Non-pigmented ciliary epithelial cell (primary cell): ENCODE measurements around the gene FBXL7.

Experiments
- DNase-seq: peaks from one replicate; pipeline ENCODE4 v3.0.0-alpha.2; 2010; ENCODE audit warnings: low read depth

Gene FBXL7

DNA sequence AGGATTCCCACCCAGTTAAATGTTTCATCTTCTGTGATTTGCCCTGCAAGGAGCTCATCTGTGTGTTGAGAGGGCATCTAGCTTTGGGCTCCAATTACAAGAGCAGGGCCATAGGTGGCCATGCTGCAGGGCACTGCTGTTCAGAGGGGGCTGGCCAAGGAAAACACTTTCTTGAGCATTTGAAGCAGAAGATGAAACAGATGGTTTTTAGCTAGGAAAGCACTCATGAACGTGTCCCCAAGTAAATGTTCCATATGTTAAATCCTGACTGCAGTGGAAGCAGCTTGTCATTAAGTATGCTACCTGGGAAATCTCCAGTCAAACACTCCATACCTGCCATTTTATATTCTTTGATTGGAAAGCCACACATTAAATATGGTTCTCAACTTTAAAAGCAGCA, 176.6 kb downstream of the FBXL7 start:
- DNase-seq, result no peak

DNA sequence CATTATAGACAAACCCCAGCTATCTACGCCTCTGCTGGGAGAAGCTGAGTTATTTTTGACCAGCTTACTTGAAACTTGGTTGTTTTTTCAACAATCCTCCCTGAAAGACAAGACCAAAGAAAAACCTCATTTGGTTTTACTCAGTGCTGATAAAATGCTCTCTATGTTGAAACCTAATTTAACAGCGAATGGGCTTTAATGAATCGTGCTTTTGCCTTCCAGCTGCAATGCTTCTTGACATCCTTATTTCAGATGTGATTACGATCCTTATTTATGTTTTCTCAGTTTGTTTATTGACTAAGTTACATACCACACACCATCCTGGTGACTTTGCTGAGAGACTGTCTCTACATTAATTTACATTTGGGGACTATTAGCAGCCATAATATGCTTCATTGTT, 179.2 kb downstream of the FBXL7 start:
- DNase-seq, result no peak

DNA sequence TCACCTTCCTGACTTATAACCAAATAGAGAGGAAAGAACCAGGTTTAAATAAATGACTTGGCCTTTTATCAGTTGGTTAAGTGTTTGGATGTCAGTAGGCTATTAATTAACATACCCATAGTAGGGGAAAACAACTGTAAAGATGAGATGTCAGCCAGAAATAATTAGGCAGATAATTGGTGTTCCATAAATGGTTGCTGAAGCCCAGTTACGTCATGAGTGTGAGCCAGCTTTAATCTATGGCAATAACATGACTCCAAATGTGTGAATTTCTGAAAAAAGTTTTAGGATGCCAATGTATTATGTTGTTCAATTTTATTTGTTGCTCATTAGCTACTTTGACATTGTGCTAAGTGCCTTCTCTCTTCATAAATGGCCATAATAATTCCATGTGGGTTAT, 180.5 kb downstream of the FBXL7 start:
- no peak for DNase-seq

DNA sequence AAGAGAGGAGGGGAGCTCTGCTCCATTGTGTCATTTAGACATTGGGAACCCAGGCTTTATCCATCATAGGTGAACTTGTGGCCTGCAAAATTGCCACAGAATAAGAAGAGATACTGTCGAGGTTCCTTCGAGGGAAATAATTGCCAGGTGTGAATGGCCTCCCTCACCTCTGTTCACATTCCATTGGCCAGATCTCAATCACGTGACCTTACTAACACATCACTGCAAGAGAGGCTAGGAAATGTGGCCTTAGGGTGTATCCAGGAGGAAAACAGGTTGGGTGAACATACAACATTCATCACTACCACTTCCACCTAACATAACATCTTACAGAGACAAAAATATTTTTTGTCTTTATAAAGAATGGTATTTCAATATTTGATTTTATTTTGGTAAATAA, 182.1 kb downstream of the FBXL7 start:
- no peak for DNase-seq

DNA sequence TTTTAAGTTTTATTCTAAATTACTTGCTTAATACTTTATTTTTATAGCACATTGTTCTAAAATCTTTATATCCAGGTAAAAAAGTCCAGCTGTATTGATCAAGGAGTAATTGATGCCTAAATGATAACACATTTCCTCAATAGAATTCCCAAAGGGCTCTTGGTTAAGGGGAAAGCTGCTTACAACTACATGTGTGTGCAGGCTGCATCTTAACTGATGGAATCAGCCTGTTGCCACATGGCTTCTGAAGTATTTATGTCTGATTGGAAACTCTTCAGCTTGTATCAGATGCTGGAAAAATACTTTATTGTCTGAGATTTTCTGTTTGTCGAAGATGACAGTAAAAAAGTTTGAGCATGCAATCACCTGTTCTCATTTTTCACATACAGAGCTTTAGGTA, 182.6 kb downstream of the FBXL7 start:
- no peak for DNase-seq

DNA sequence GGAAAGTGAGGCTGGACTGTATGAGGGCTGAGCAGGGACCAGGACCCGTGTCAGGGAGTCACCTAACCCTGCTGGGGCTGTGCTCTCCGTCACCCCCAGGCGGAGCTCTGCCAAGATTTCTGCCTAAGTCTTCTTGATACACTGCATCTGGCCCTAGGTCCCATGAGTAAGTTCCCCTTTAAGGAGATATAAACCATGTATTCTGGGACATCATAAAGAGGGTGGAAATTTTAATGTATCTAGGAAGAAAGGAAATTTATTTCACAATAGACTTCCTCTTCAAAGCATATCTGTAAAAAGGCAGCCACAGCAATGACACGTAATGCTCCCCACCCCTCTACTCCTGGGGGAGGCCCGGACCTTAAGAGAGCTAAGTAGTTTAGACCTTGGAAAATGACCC, 183.4 kb downstream of the FBXL7 start:
- DNase-seq, result no peak

DNA sequence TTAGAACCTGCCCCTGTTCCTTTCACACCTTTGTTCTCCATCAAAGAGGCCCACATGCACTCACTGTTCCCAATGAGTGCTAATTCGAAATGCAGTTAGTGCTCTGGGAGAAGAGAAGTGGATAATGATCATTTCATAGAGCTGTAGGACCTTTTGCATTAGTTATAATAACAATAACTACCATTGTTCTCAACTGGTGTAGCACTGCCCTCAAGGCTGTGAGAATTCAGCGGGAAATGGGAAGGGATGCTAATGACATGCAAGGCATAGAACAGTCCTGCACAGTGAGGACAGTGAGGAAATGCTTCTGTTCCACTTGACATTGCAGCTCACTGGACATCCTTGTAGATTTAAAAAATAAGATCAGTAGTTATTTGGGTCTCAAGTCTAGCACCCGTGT, 187.4 kb downstream of the FBXL7 start:
- DNase-seq, result no peak

DNA sequence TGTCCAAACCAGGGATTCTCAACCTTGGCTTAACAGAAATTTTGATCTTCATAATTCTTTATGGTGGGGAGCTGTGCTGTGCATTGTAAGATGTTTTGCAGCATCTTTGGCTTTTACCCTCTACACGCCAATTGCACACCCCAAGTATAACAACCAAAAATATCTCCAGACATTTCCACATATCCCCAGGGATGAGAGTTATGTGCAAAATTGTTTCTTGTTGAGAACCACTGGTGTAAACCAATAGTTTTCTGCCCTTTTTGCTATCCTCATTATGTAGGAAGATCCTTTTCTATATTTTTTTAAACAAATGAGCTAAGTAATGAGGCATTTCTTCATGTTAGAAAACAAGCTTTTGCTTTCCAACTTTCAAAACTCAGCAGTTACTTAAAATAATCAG, 189.9 kb downstream of the FBXL7 start:
- DNase-seq, result no peak

DNA sequence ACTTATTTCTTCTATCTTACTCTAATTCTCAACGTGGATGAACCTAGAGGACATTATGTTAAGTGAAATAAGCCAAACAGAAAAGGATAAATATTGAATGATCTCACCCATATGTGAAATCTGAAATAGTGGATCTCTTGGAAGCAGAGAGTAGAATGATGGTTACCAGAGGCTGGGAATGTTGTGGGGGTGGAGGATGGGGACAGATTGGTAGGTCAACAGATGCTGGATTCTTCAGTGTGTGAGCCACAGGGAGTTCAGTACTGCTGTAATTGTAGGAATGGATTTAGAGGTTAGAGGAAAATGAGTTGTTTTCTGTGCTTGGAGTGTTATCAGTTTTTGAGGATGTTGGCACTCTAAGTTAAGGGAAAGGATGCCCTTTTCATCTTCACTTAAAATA, 190.6 kb downstream of the FBXL7 start:
- no peak for DNase-seq

DNA sequence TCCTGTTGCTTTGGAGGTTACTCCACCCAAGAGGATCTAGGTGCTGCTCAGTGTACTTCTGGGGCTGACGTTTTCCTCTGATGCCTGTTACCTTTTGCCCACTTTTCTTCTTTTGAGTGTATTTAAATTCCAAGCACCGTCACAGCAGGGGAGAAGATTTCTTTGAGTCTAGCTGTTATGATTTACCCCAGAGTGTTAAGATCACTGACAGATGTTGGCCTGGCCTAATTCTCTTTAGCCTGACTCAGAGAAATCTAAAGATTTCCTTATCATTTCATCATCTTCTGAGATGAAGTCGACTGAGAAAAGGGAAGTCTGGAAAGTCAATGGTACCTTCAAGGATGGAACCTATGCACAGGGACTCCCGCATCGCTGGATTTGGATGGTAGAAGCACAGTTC, 191.5 kb downstream of the FBXL7 start:
- no peak for DNase-seq

DNA sequence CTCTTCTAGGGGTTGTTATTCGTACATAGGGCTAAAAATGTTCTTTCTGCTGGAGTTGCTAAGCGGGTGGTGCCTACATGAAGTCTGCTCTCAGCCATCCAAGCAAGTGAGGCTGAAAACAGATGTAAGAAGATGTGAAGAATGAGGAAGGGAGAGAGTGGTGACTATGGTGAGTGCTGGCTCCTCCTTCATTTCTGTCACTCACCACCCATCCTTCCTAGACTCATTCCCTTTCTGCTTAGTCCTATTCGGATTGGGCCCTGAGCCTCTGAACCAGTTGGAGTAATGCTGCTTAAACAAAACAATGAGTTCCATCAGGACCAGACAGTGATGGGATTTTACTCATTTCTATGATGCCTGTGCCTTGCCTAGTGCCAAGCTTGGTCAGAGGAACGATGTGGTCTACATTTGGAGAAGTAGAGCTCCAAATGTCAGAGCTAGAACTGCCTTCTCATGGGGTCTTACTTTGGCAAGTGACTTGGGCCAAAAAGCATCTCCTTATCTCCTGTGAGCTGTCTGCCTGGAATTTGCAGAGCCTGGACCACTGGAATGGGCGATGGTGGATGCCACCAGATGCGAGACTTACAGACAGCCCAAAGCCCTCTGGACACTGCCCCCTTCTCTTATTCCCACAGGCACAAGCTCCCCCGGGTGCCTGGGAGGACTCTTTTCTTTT, 192.9 kb downstream of the FBXL7 start:
- no peak for DNase-seq

DNA sequence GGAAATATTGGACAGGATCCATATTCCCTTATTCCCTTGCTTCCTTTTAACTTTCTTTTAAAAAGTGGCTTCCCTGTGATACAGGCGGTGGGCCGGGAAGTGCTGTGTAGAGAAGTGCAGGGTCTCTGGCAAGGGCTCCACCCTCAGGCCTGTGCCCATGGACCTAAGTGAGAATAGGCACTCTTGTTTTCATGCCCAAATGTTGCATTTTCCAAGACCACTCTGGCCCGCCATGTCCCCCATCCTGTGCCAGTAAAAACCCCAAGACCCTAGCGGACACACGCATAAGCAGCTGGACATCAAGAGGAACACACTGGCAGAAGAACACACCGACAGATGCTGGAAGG, 193.4 kb downstream of the FBXL7 start:
- no peak for DNase-seq

DNA sequence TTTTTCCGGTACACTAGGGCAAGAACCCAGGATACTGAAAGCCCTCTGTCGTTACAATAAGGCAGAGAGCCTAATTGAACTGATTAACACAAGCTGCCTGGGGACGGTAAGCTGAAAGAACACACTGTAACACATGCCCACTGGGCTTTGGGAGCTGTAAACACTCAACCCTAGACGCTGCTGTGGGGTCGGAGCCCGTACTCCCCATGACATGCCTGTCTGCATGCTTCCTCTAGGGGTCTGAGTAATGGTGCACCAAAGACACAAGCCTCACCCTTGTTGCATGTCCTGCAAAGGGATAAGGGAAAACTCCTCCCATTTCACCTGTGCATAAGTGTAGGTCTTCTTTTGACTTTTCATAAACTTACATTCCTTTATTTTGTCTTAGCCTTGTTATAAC, 194.0 kb downstream of the FBXL7 start:
- no peak for DNase-seq

DNA sequence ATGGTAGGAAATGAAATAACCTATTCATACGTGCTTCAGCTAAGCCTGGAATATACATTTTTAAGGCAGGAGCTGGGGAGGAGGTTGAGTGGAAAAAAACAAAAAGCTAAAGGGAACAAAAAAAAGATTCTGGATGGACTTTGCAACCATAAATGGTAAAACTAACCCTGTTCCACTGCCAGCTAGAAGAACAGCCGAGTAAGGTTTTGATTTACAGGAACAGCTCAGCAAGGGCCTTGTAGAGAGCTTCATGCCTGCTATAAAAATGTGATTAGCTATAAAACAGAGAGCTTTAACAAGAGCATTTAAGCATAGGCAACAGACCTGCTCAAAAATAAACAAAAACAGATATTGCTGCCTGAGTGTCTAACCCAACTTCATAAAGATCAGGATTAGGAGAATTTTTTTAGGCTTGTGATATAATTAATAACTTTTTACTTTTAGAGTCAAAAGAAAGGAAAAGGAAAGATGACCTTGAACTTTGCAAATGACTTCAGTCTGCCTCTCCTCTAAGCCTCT, 194.8 kb downstream of the FBXL7 start:
- DNase-seq, result no peak

DNA sequence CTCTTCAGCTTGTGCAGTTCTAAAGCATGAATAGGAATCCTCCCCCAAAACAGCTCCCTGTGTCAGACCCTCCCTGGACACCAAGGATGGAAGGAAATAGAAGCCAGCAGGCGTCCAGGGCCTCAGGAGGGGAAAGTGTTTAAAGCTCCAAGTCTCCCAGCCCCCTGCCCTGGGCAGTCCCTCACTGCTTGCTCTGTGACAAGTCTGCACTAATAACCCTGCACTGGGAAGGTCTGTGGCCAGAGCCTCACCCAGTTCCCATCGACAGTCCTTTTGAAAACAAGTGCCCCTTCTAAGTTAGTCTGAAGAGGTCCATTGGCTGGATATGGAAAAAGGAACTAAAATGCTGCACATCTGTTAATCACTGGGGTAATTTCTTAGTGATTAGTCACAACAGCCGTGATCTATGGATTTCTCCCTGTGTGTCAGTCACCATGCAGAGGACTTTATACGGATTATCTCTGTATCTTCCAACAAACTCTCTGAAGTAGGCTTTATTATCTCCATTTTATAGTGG, 195.3 kb downstream of the FBXL7 start:
- no peak for DNase-seq

DNA sequence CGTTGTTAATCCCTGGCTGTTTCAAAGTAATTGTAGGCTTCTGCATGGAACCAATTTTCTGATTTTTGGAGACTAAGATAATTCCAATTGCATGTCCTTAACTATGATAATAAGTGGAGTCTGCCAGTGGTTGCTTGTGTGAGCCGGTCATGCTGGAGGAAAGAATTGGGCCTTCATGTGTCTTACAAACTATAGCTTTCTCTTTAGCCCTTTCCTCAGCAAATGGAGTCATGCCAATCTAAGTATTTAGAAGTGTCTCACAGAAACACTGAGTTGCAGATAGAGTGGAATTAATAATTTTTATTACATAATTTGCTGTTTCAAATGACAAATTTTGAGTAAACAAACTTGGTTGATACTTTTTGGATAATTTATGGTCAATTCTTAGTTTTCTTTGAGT, 200.4 kb downstream of the FBXL7 start:
- DNase-seq, result no peak

DNA sequence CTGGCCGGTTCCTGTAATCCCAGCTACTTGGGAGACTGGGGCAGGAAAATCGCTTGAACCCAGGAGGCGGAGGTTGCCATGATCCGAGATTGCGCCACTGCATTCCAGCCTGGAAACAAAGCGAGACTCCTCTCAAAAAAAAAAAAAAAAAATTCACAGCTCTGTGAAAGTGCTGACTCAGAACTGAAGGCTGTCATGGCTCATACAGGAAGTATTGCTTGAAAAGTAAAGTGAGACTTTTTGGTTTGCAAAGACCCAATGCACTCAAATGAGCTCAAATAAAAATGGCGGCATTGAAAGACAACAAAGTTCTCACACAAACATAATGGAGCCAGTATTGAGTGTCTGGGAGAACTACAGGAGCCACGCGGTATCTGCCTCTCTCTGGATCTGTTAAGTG, 202.1 kb downstream of the FBXL7 start:
- no peak for DNase-seq

DNA sequence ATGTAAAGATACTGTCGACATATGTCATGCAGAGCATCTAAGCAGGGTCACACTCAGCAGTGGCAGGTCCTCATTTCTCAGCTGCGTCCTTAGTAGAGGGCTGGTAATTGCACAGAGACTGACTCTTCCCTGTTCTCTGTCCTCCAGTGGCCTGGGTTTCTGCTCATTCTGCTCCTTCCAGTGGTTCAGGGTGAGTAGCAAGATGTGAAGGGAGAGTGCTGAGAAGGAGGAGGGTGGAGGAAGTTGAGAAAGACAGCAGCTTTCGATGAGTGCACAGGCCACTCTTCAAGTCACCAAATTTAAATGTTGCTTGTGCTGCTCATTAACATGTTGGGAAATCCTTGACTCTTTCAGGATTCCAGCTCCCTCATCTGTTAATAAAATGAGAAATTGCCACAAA, 203.9 kb downstream of the FBXL7 start:
- no peak for DNase-seq

DNA sequence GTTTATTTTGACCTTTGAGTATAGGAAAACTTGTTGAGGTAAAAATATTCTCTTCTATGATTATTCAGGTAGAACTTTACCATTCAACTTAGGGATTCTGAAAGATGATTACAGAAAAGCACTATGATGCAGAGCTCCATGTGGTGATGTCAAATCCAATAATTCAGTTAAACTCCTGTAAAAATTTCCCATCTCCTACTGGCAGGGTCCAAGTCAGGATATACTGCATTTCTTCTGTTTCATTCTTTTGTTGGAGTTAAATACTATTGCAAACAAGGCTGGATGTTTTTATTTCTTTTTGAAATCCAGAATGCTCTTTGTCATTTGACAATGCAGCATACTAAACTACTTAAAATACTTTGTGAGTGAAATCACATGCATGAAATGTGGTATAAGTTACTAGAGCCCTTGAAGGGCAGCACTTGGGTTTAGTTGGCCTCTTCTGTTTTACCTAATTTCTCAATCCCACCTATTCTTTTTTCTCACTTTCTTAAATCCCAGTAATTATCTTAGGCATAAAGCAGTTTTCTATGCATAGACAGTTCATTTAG, 204.5 kb downstream of the FBXL7 start:
- no peak for DNase-seq

DNA sequence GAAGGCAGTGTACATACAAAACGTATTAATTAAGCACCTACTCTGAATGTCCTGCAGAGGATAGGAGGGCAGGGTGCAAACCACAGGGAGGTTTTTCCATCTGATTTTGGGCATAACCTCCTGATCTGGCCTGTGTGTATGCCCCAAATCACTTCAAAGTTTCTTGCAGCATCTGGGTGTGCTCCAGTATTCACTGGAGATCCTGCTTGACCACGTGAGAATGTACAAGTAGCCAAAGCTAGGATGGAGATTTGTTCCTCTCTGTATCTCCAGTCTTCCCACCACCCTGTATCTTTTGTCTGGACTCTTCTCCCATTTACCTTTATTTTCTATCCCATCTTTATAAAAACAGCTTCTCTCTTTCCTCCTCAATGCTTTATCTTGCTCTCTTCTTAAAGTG, 207.7 kb downstream of the FBXL7 start:
- no peak for DNase-seq

DNA sequence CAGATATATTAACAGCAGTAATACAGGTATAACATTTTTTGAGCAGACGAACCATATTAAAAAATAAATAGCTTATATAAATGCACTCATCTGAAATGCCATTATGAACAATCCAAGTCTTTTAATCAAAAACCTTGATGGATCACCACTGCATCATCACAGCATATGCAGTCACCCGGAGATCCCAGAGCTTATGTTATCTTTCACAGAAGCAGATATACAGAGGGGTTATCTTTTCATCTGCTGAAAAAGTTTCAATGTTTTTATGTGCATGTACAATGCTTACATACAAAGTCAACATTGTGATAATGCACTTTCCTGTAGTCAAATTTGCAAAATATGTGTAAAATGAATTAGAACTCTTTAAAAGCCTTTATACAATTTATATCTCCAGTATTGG, 211.9 kb downstream of the FBXL7 start:
- DNase-seq, result no peak

DNA sequence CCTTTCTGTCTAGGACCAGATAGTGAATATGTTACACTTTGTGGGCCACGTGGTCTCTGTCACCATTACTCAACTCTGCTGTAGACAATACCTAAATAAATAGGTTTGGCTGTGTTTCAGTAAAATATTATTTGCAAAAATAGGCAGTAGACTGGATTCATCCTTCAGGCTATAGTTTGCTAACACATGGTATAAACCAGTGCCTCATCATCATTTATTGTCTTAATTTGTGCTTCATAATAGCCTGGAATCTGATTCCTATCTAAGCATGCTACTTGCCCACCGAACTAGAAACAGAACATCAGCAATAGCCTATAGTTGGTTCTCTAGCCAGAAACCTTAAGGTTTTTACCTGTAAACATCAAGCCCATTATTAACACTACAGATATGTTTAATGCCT, 215.6 kb downstream of the FBXL7 start:
- no peak for DNase-seq

DNA sequence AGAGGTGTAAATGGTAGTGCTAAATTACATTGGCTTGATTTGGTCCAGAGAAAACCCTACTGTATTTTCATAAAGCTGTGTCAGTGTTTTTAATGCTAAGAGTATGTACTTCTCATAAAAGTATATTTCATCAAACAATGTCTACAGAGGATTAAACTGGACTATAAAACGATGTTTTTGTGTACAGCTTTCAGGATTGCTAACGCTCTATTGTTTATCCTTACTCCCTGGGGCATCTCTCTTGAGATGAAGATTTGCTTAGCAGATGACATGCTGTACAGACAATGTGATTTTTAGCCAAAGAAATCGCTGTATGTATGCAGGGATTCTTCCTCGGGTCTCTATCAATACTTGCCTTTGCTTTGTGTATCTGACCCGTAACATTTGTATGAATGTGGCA, 216.0 kb downstream of the FBXL7 start:
- no peak for DNase-seq

DNA sequence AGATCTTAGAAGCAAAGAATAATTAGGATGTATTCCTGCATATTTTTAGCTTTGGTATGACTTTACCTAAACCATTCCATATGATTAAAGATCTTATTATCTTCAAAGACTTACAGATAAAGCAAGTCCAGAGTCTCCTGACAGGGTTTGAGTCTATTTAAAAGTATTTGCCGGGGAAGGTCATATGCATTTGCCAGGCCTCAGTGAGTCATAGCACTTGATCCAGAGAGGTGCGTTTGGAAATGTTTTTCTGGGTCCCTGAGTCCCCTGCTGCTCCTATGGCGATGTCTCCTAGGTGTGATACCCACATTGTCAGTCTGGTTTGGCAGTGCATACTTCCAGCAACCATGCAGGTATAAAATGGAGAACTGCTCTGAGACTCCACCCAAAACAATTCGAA, 217.0 kb downstream of the FBXL7 start:
- no peak for DNase-seq
